ENCODE data around the gene IRF2. TPM values are rescaled to one million over a fixed set of nuclear protein-coding genes. Genes with fewer than 3 reads are reported as not detected.

Gene IRF2
- total RNA-seq, 1 donor: 43.8 TPM

- Histone ChIP-seq H3K79me2 (ENCODE audit: insufficient read depth, low read length) (peaks cover 91% of the 10 kb centered on the region), H3K4me2 (ENCODE audit: insufficient read depth, low read length) (peak overlapping the region; percentile 28), H3K4me3 (ENCODE audit: insufficient read depth, low read length) (no peak overlapping the region), H2AFZ (ENCODE audit: low read length) (no peak overlapping the region), H3K27ac (ENCODE audit: low read depth, low read length) (peak overlapping the region; percentile 12), H3K4me1 (ENCODE audit: insufficient read depth, low read length) (peaks cover 22% of the 10 kb centered on the region), H3K9me3 (ENCODE audit: low read depth, low read length) (no peaks in the 10 kb centered on the region), H4K20me1 (ENCODE audit: insufficient read depth, low read length) (peaks cover 17% of the 10 kb centered on the region), H3K36me3 (ENCODE audit: insufficient read depth, low read length) (no peaks in the 10 kb centered on the region), H3K27me3 (ENCODE audit: insufficient read depth, low read length) (no peaks in the 10 kb centered on the region)
- DNase-seq (ENCODE audit: insufficient read length, low spot score, missing footprints): peak; percentile 41
- TF ChIP-seq, protein P1, sequence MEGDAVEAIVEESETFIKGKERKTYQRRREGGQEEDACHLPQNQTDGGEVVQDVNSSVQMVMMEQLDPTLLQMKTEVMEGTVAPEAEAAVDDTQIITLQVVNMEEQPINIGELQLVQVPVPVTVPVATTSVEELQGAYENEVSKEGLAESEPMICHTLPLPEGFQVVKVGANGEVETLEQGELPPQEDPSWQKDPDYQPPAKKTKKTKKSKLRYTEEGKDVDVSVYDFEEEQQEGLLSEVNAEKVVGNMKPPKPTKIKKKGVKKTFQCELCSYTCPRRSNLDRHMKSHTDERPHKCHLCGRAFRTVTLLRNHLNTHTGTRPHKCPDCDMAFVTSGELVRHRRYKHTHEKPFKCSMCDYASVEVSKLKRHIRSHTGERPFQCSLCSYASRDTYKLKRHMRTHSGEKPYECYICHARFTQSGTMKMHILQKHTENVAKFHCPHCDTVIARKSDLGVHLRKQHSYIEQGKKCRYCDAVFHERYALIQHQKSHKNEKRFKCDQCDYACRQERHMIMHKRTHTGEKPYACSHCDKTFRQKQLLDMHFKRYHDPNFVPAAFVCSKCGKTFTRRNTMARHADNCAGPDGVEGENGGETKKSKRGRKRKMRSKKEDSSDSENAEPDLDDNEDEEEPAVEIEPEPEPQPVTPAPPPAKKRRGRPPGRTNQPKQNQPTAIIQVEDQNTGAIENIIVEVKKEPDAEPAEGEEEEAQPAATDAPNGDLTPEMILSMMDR (IDR thresholded peaks at IDR 0.05; ENCODE audit: extremely low read depth, low read depth, low read length): no peak
Measured at GRCh38 chr4:184460499-184461285, 13.7 kb downstream of the IRF2 start.

- H2AFZ ChIP-seq (ENCODE audit: low read length): no peak overlapping the region
- no peaks in the 10 kb centered on the region for H3K9me3 ChIP-seq (ENCODE audit: low read depth, low read length)
- H3K4me3 ChIP-seq (ENCODE audit: insufficient read depth, low read length): no peak overlapping the region
- no peaks in the 10 kb centered on the region for H3K27me3 ChIP-seq (ENCODE audit: insufficient read depth, low read length)
- H3K4me2 ChIP-seq (ENCODE audit: insufficient read depth, low read length): peak overlapping the region; percentile 41
- DNase-seq (ENCODE audit: insufficient read length, low spot score, missing footprints): peak; percentile 80
- TF ChIP-seq, protein P1 (IDR thresholded peaks at IDR 0.05; ENCODE audit: extremely low read depth, low read depth, low read length): no peak
- peaks cover 91% of the 10 kb centered on the region for H3K79me2 ChIP-seq (ENCODE audit: insufficient read depth, low read length)
- no peaks in the 10 kb centered on the region for H3K36me3 ChIP-seq (ENCODE audit: insufficient read depth, low read length)
- peaks cover 22% of the 10 kb centered on the region for H3K4me1 ChIP-seq (ENCODE audit: insufficient read depth, low read length)
- peaks cover 17% of the 10 kb centered on the region for H4K20me1 ChIP-seq (ENCODE audit: insufficient read depth, low read length)
- H3K27ac ChIP-seq (ENCODE audit: low read depth, low read length): peak overlapping the region; percentile 68
Measured at GRCh38 chr4:184459413-184459812, 14.9 kb downstream of the IRF2 start.

GRCh38 chr4:184457535-184458249 lies 16.7 kb downstream of the IRF2 start:
- DNase-seq (ENCODE audit: insufficient read length, low spot score, missing footprints): no peak
- Histone ChIP-seq H3K27ac (ENCODE audit: low read depth, low read length) (no peak overlapping the region), H3K4me1 (ENCODE audit: insufficient read depth, low read length) (peaks cover 33% of the 10 kb centered on the region), H4K20me1 (ENCODE audit: insufficient read depth, low read length) (peaks cover 17% of the 10 kb centered on the region), H2AFZ (ENCODE audit: low read length) (no peak overlapping the region), H3K36me3 (ENCODE audit: insufficient read depth, low read length) (no peaks in the 10 kb centered on the region), H3K27me3 (ENCODE audit: insufficient read depth, low read length) (no peaks in the 10 kb centered on the region), H3K4me3 (ENCODE audit: insufficient read depth, low read length) (no peak overlapping the region), H3K4me2 (ENCODE audit: insufficient read depth, low read length) (no peak overlapping the region), H3K79me2 (ENCODE audit: insufficient read depth, low read length) (peaks cover 94% of the 10 kb centered on the region), H3K9me3 (ENCODE audit: low read depth, low read length) (no peaks in the 10 kb centered on the region)
- TF ChIP-seq, protein P1 (IDR thresholded peaks at IDR 0.05; ENCODE audit: extremely low read depth, low read depth, low read length): no peak

DNA sequence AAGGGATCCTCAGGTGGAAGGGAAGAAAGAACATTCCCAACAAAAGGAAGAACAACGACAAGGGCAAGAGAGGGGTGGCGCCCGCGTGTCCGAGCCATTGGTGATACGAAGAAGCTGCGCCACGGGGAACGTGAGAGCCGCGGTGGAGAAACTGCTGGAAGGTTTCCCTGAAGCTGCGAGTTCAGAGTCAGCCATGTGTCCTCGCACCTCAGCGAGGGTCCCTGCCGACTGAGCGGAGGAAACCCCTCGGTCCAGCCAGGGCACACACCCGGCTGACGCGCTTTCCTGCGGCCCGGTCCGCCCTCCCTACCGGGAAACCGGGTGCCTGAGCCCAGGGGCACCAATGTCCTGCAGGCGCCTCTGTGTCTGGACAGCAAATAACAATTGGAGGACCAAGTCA lies 18.0 kb downstream of the IRF2 start:
- no peak for DNase-seq (ENCODE audit: insufficient read length, low spot score, missing footprints)
- Histone ChIP-seq H3K36me3 (ENCODE audit: insufficient read depth, low read length) (no peaks in the 10 kb centered on the region), H3K27me3 (ENCODE audit: insufficient read depth, low read length) (no peaks in the 10 kb centered on the region), H3K27ac (ENCODE audit: low read depth, low read length) (no peak overlapping the region), H3K4me2 (ENCODE audit: insufficient read depth, low read length) (no peak overlapping the region), H3K4me1 (ENCODE audit: insufficient read depth, low read length) (peaks cover 33% of the 10 kb centered on the region), H3K4me3 (ENCODE audit: insufficient read depth, low read length) (no peak overlapping the region), H4K20me1 (ENCODE audit: insufficient read depth, low read length) (peaks cover 21% of the 10 kb centered on the region), H2AFZ (ENCODE audit: low read length) (no peak overlapping the region), H3K9me3 (ENCODE audit: low read depth, low read length) (no peaks in the 10 kb centered on the region), H3K79me2 (ENCODE audit: insufficient read depth, low read length) (peaks cover 95% of the 10 kb centered on the region)
- TF ChIP-seq, protein P1 (IDR thresholded peaks at IDR 0.05; ENCODE audit: extremely low read depth, low read depth, low read length): no peak
